OCI-LY3 (cell line): ENCODE results near the gene PDCD11.

Experiments
- EZH2phosphoT487 ChIP-seq: fragments of 200-600 bp; shearing (Covaris generic); IDR thresholded peaks from 2 replicates; pipeline ENCODE4 v1.6.1; 2018; ENCODE audit warnings: antibody characterized with exemption, mixed run types, low read depth
- TF ChIP-seq, protein P1 (sequence below): fragments of 200-600, 300-600 bp; sonication (generic); IDR thresholded peaks from 2 replicates; pipeline ENCODE4 v1.5.1; 2014; ENCODE audit warnings: antibody characterized with exemption, low read length, low read depth

DNA sequence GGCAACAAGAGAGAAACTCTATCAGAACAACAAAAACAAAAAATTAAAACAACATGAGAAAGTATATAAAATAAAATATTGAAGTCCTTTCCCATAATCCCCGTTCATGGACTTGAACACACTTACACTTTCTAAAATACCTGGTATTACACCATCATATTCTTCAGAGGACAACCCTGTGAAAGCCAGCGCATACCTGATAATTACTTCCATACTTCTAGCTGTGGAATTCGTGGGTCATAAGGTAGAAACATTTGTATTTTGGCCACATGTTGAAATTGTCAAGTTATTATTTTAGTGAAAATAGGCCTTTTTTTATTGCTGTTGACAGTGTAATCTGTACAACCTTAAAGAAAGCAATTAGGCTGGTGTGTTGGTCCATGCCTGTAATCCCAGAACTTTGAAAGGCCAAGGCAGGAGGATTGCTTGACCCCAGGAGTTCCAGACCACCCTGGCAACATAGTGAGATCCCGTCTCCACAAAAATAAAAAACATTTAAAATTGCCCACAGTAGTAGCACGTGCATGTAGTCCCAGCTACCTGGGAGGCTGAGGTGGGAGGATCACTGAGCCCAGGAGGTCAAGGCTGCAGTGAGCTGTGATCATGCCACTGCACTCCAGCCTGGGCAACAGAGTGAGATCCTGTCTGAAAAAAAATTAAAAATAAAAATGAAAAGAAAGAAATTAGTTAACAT lies 40.4 kb upstream of the PDCD11 start:
- TF ChIP-seq, protein P1, sequence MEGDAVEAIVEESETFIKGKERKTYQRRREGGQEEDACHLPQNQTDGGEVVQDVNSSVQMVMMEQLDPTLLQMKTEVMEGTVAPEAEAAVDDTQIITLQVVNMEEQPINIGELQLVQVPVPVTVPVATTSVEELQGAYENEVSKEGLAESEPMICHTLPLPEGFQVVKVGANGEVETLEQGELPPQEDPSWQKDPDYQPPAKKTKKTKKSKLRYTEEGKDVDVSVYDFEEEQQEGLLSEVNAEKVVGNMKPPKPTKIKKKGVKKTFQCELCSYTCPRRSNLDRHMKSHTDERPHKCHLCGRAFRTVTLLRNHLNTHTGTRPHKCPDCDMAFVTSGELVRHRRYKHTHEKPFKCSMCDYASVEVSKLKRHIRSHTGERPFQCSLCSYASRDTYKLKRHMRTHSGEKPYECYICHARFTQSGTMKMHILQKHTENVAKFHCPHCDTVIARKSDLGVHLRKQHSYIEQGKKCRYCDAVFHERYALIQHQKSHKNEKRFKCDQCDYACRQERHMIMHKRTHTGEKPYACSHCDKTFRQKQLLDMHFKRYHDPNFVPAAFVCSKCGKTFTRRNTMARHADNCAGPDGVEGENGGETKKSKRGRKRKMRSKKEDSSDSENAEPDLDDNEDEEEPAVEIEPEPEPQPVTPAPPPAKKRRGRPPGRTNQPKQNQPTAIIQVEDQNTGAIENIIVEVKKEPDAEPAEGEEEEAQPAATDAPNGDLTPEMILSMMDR: no peak
- TF ChIP-seq EZH2phosphoT487: no peak
